HG03097 (cell line): ENCODE data around the gene DUSP1.

Experiments
- ATAC-seq: cut with Tn5 transposase; IDR thresholded peaks from one replicate; pipeline ENCODE4 v1.9.1; 2021; ENCODE audit not compliant: unreplicated experiment, low FRiP score

DUSP1 gene

GRCh38 chr5:172782169-172783039 lies 11.4 kb upstream of the DUSP1 start:
- ATAC-seq: no peak

DNA sequence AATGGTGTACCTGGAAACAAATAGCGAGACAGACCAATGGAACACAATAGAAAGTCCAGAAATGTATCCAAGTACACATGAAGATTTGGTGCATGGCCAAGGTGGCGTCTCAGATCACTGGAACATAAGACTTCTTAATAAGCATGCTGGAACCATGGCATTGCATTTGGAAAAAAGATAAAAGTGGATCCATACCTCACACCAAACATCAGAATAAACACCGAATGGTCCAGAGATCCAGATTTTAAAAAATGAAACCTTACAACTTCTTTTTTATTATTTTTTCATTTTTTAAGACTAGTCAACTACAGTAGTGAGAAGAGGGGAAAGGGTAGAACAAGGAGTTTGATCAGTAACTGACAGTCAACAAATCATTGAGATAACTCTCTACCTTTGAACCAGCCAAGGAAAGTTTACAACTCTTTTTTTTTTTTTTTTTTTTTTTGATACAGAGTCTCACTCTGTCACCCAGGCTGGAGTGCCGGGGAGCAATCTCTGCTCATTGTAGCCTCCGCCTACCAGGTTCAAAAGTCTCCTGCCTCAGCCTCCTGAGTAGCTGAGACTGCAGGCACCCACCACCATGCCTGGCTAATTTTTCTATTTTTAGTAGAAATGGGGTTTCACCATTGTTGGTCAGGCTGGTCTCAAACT lies 8.8 kb upstream of the DUSP1 start:
- ATAC-seq: no peak

DNA sequence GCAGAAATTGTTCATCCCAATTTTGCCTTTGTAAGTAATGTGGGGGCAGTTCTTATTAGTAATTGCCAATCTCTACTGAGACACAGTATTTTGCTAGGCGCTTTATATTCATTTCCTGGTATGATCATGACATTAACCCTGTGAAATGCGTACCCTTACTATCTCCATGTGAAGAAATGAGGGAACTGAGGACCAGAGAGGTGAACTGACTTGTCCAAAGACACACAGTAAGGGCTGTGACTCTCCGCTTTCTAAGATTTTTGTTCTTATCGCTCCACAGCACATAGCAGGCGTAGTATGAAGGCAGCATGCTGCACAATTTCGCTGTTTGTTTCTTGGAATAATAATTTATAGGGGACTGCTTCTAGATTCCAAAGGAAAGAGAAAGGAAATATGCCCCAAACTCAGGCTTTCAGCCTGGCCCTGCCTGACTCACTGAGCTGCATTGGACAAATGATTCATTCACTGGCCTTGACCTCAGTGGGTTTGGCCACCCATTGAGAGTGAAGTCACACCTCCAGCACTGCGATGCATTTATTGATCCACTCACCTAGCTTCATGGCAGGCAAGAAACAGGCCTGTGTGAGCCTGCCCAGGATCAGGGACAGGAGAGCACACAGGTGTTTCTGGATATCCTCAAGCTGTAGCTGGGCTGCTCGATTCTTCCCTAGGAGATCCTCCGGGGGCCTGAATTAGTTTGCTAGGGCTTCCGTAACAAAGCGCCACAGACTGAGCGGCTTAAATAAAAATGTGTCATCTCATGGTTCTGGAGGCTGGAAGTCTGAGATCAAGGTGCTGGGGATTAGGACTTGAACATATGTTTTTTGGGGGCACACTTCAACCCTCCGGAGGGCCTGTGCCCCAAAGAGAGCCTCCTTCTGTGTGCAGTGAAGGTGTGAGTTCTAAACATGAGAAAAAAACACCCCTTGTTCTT lies 7.2 kb upstream of the DUSP1 start:
- ATAC-seq: peak; percentile 23

DNA sequence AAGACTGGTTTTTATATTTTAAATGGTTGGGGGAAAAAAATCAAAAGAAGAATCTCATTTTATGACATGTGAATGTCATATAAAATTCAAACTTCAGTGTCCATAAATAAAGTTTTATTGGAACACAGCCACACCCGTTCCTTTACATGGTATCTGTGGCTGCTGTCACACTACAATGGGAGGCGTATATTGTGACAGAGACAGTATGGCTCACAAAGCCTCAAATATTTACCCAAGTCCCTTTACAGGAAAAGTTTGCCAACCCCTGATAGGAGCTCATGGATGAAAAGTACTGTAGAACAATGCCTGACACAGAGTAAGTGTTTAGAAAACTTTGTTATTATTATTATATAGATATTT lies 5.2 kb upstream of the DUSP1 start:
- no peak for ATAC-seq

- no peak for ATAC-seq
These were observed 4.6 kb upstream of the DUSP1 start for GRCh38 chr5:172775326-172776234.

DNA sequence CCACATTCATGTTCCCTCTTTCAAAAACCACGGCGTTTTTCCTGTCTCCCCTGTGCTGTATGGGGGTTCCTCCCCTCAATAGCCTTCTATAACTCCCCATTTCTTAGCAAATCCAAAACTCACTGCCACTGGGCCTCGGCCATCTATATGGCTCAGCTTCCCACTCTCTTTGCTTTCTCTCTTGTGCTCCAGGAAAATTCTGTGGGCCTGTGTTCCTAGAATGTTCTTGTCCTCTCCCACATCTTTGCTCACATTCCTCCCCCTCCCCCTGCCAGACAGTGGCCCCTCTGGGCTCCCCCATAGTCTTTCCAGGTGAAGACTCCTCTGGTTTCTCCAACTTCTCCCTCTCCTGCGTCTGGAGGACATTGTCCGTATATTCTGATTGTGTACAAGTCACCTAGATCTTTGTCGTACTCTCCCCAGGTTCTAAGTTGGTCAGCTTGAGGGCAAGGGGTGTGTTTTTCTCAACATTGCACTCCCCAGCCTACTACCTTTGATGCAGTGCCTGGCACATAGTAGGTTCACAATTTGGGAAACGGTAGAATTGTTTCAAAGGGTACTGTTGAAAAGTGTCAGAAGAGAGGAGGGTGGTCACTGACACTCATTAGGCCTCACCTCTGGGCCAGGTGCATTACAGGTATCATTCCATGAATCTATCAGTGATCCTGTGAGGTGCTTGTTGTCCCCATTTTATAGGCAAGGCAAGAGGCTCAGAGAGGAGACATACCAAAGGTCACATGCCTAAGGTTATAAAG lies 3.7 kb upstream of the DUSP1 start:
- ATAC-seq: no peak

- no peak for ATAC-seq
These were observed 2.8 kb upstream of the DUSP1 start for GRCh38 chr5:172773481-172774469.

- ATAC-seq: peak; percentile 35
These were observed 1.3 kb upstream of the DUSP1 start for GRCh38 chr5:172772112-172772906.

GRCh38 chr5:172771439-172772111 lies 580 bp upstream of the DUSP1 start:
- no peak for ATAC-seq

- ATAC-seq: no peak
These were observed 671 bp downstream of the DUSP1 start for GRCh38 chr5:172770374-172770674.

DNA sequence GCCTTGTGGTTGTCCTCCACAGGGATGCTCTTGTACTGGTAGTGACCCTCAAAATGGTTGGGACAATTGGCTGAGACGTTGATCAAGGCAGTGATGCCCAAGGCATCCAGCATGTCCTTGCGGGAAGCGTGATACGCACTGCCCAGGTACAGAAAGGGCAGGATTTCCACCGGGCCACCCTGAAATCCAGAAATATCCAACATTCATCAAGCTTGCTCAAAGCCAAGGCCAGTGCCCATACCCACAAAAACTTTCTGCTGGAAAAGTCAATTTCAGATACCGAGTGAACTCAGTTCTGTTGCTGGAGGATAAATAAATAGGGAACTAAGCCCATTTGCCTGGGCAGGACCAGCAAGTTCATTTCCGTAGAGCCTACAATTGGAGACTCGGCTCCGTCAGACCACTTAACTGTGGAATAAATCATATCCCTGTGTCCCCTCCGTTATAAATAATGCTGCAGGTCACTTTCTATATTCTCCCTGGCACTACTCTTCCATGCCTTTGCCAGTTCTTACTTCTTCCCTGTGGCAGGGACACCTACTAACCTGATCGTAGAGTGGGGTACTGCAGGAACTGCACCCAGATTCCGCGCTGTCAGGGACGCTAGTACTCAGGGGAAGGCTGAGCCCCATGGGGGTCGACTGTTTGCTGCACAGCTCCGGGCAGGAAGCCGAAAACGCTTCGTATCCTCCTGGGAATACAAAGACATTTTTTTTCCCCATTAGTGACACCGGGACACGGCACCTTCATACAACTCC lies 1.2 kb downstream of the DUSP1 start:
- ATAC-seq: no peak

DNA sequence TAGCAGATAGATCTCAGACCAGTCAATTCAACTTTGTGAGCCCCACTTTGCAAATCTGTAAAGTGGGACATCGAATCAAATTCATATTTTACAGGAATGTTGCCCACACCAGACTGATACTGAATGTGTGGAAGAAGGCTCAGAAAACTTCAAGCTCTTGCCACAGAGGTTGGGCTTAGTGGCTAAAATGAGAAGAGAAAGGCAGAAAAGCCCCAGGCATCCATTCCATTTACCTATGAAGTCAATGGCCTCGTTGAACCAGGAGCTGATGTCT lies 1.7 kb downstream of the DUSP1 start:
- ATAC-seq: no peak

DNA sequence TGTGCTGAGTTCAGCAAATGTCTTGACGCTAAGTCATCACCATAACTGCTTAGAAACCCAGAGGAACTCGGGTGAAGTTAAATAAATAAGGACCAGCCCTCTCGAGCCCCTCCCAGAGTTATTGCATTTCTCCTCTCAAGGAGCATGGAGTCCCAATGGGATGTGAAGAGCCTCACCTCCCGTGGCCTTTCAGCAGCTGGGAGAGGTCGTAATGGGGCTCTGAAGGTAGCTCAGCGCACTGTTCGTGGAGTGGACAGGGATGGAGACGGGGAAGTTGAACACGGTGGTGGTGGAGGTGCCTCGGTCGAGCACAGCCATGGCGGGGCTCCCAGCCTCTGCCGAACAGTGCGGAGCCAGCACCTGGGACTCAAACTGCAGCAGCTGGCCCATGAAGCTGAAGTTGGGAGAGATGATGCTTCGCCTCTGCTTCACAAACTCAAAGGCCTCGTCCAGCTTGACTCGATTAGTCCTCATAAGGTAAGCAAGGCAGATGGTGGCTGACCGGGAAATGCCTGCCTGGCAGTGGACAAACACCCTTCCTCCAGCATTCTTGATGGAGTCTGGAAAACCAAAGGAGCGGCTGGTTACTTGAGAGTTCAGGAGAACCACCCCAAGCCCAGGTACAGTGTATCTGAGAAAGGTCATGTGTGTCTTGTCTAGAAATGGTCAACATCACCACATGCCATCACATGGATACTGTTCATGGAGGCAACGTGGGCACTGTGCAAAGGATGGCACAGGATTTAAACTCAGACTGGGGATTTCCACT lies 2.2 kb downstream of the DUSP1 start:
- ATAC-seq: no peak

DNA sequence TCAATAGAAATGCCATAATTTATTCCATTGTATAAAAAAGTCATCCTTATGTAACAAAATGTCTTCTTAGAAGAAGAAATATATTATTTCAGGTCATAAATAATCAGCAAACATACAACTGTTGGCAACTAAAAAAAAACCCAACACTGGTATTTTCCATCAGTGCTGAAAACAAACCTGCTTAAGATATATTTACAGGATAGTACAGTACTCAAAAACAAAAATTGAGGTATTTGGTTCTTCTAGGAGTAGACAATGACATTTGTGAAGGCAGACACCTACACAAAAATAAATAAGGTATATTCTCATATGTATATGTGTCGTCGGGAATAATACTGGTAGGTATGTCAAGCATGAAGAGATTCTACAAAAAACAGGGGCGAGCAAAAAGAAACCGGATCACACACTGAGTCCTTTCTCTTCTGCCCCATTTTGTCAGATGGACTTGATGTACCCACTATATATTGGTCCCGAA lies 2.9 kb downstream of the DUSP1 start:
- no peak for ATAC-seq

GRCh38 chr5:172766287-172767108 lies 4.5 kb downstream of the DUSP1 start:
- no peak for ATAC-seq
